ENCODE data around the gene DACT2.

GRCh38 chr6:168309183-168309582 is 10.4 kb downstream of the DACT2 start:
- TF ChIP-seq CTCF (IDR thresholded peaks at IDR 0.05 in 4 of 5, conservative IDR thresholded peaks at IDR 0.05 in 1 of 5): no peak
- no peak for TF ChIP-seq POLR2A (IDR thresholded peaks at IDR 0.05)

Data from gastrocnemius medialis (tissue), 4 donors.